GM19452 (cell line): ENCODE measurements around the gene RAPGEF6.
"Not testable (repeated sequence)": the region's sequence is repeated elsewhere in the genome, so short reads cannot be mapped to it uniquely, and the experiment has no call there.

Experiments used
- ATAC-seq: cut with Tn5 transposase; IDR thresholded peaks from one replicate; pipeline ENCODE4 v1.9.1; 2021; ENCODE audit not compliant: unreplicated experiment

Gene RAPGEF6

GRCh38 chr5:131431794-131432193, 203.2 kb downstream of the RAPGEF6 start:
- ATAC-seq, result no peak

- no peak for ATAC-seq
These were observed 204.2 kb downstream of the RAPGEF6 start for GRCh38 chr5:131430794-131431193.

GRCh38 chr5:131426011-131426410, 209.0 kb downstream of the RAPGEF6 start:
- ATAC-seq, result no peak

- no peak for ATAC-seq
These were observed 212.0 kb downstream of the RAPGEF6 start for GRCh38 chr5:131423056-131423455.

GRCh38 chr5:131419877-131420276, 215.2 kb downstream of the RAPGEF6 start:
- no peak for ATAC-seq

- ATAC-seq, result no peak
These were observed 216.2 kb downstream of the RAPGEF6 start for GRCh38 chr5:131418846-131419245.

- ATAC-seq, result peak; percentile 31
These were observed 217.7 kb downstream of the RAPGEF6 start for GRCh38 chr5:131417240-131417869.

GRCh38 chr5:131416729-131417128, 218.3 kb downstream of the RAPGEF6 start:
- ATAC-seq, result peak; percentile 74

- ATAC-seq, result peak; percentile 81
These were observed 221.1 kb downstream of the RAPGEF6 start for GRCh38 chr5:131413605-131414559.

GRCh38 chr5:131406975-131407638, 227.9 kb downstream of the RAPGEF6 start:
- ATAC-seq, result no peak

GRCh38 chr5:131406076-131406475, 229.0 kb downstream of the RAPGEF6 start:
- ATAC-seq, result no peak

- ATAC-seq, result no peak
These were observed 229.4 kb downstream of the RAPGEF6 start for GRCh38 chr5:131405674-131406073.

GRCh38 chr5:131400585-131400984, 234.4 kb downstream of the RAPGEF6 start:
- ATAC-seq, result no peak

GRCh38 chr5:131399007-131399406, 236.0 kb downstream of the RAPGEF6 start:
- ATAC-seq, result not testable (repeated sequence)

GRCh38 chr5:131396630-131397273, 238.3 kb downstream of the RAPGEF6 start:
- ATAC-seq, result no peak

GRCh38 chr5:131396015-131396414, 239.0 kb downstream of the RAPGEF6 start:
- peak; percentile 79 for ATAC-seq

GRCh38 chr5:131394128-131394527, 240.9 kb downstream of the RAPGEF6 start:
- peak; percentile 56 for ATAC-seq

GRCh38 chr5:131393498-131393968, 241.5 kb downstream of the RAPGEF6 start:
- ATAC-seq, result no peak

GRCh38 chr5:131392466-131393095, 242.4 kb downstream of the RAPGEF6 start:
- ATAC-seq, result no peak

GRCh38 chr5:131389869-131390265, 245.2 kb downstream of the RAPGEF6 start:
- no peak for ATAC-seq
